CD4-positive, alpha-beta T cell treated with Interleukin-21 for 1 hour (primary cell): ENCODE data around the gene SETBP1.

ENCODE experiments used
- DNase-seq: peaks from one replicate; pipeline ENCODE4 v3.0.0-alpha.2; 2020

The SETBP1 gene

GRCh38 chr18:44679914-44680272 is 795 bp upstream of the SETBP1 start:
- DNase-seq: peak; percentile 30

GRCh38 chr18:44681076-44681970 is 635 bp downstream of the SETBP1 start:
- no peak for DNase-seq

- DNase-seq: no peak
These were observed 1.6 kb downstream of the SETBP1 start for GRCh38 chr18:44682201-44682870.

- DNase-seq: no peak
These were observed 2.2 kb downstream of the SETBP1 start for GRCh38 chr18:44682871-44683221.

GRCh38 chr18:44683556-44683955 is 2.9 kb downstream of the SETBP1 start:
- DNase-seq: no peak

GRCh38 chr18:44685296-44685695 is 4.6 kb downstream of the SETBP1 start:
- no peak for DNase-seq

GRCh38 chr18:44686156-44686555 is 5.5 kb downstream of the SETBP1 start:
- DNase-seq: no peak

- no peak for DNase-seq
These were observed 6.7 kb downstream of the SETBP1 start for GRCh38 chr18:44687421-44687820.

- no peak for DNase-seq
These were observed 9.0 kb downstream of the SETBP1 start for GRCh38 chr18:44689736-44690135.

GRCh38 chr18:44691148-44691925 is 10.6 kb downstream of the SETBP1 start:
- no peak for DNase-seq

- DNase-seq: no peak
These were observed 12.5 kb downstream of the SETBP1 start for GRCh38 chr18:44693030-44693784.

GRCh38 chr18:44695503-44695902 is 14.8 kb downstream of the SETBP1 start:
- DNase-seq: no peak

GRCh38 chr18:44696892-44697291 is 16.2 kb downstream of the SETBP1 start:
- DNase-seq: no peak

- DNase-seq: no peak
These were observed 16.6 kb downstream of the SETBP1 start for GRCh38 chr18:44697315-44697714.

- no peak for DNase-seq
These were observed 17.8 kb downstream of the SETBP1 start for GRCh38 chr18:44698518-44698917.

- no peak for DNase-seq
These were observed 19.0 kb downstream of the SETBP1 start for GRCh38 chr18:44699572-44700261.

GRCh38 chr18:44700652-44701051 is 20.0 kb downstream of the SETBP1 start:
- peak; percentile 55 for DNase-seq

GRCh38 chr18:44701227-44701626 is 20.5 kb downstream of the SETBP1 start:
- DNase-seq: no peak

GRCh38 chr18:44702594-44702993 is 21.9 kb downstream of the SETBP1 start:
- DNase-seq: no peak

GRCh38 chr18:44704135-44704789 is 23.6 kb downstream of the SETBP1 start:
- DNase-seq: no peak

GRCh38 chr18:44705075-44705675 is 24.5 kb downstream of the SETBP1 start:
- DNase-seq: no peak
